GM12874 (cell line): ENCODE results near the gene C20orf141.

Source experiments
- TF ChIP-seq, protein P1 (sequence below): IDR thresholded peaks from 2 replicates; pipeline ENCODE4 v1.5.1; 2011; ENCODE audit warnings: low read depth, mild to moderate bottlenecking, control low read depth, low read length, moderate library complexity; ENCODE audit not compliant: insufficient read depth

Gene C20orf141

DNA sequence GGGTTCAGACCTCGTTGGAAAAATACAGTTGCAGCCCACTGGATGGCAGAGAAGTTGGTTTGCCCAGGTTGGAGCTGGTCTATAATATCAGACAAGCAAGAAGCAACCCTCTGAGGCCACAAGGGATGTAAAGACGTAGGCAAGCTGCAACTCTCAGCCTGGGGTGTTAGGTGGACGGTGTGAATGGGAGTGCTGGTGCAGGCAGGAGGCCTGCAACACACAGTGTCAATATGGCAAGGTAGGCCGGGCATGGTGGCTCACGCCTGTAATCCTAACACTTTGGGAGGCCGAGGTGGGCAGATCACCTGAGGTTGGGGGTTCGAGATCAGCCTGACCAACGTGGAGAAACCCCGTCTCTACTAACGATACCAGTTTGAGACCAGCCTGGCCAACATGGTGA lies 36.3 kb downstream of the C20orf141 start:
- TF ChIP-seq, protein P1, sequence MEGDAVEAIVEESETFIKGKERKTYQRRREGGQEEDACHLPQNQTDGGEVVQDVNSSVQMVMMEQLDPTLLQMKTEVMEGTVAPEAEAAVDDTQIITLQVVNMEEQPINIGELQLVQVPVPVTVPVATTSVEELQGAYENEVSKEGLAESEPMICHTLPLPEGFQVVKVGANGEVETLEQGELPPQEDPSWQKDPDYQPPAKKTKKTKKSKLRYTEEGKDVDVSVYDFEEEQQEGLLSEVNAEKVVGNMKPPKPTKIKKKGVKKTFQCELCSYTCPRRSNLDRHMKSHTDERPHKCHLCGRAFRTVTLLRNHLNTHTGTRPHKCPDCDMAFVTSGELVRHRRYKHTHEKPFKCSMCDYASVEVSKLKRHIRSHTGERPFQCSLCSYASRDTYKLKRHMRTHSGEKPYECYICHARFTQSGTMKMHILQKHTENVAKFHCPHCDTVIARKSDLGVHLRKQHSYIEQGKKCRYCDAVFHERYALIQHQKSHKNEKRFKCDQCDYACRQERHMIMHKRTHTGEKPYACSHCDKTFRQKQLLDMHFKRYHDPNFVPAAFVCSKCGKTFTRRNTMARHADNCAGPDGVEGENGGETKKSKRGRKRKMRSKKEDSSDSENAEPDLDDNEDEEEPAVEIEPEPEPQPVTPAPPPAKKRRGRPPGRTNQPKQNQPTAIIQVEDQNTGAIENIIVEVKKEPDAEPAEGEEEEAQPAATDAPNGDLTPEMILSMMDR = no peak

DNA sequence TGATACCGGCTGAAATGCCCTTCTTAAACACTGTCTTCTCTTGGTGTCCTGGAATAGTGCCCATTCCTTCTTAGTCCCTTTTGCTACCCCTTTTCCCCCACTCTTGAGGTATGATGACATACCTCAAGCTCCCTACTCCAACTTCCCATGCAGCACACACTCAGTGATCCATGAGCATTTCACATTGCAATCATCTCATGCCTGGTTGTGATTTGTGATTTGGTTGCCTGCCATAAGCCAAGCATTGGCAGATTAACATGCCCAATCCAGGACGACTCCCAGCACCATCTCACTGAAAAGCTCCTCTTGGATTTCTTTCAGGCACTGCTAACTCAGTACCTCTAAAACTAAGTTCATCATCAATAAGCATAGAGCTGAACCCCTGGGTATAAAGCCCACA lies 43.8 kb downstream of the C20orf141 start:
- TF ChIP-seq, protein P1 = no peak

DNA sequence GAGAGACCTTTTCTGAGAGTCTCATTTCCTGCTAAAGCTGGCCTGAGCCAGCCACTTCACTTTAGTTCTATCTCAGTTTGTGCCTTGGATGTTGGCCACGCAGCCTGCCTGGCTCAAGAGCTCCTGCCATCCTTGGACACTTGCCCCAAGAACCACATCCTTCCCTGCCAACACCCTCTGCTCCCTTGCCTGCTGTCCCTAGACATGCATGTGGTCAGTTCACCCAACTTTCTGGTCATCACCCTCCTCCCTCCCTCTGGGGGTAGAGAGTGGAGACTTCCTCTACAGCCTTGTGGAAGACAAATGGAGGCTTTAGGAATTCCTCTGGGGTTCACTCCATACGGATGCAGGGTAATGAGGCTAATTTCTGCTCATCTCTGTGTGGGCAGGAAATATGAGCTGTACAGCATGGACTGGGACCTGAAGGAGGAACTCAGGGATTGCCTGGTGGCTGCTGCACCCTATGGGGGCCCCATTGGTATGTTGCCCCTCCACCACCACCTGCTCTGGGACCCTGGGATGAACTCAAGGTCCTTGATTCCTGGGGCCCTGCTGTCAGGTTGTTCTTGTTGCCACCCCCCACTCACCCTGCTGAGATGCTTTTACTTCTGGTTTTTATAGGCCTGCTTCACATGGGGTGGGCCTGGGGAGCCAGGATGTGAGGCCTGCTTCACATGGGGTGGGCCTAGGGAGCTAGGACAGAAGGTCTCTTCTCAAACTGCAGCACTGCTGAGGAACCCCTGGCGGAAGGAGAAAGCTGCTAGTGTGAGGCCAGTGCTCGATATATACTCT lies 44.7 kb downstream of the C20orf141 start:
- TF ChIP-seq, protein P1 = no peak

DNA sequence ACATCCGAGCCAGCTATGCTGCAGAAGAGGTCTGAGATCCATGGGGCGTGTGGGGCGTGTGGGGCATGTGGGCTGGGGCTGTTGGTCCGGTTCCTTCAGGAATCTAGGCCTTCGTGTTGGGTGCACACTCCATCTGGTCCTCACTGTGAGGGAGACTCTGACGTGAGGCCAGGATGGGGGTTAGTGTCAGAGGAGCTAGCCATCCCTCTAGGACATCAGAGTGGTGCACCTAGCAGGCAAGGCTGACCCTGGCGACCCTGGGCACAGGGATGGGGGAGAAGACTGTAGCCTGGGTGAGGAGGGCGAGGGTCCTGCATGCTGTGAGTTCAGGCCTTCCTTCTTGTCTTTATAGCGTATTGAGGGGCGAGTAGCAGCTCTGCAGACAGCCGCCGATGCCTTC lies 49.8 kb downstream of the C20orf141 start:
- TF ChIP-seq, protein P1 = no peak

DNA sequence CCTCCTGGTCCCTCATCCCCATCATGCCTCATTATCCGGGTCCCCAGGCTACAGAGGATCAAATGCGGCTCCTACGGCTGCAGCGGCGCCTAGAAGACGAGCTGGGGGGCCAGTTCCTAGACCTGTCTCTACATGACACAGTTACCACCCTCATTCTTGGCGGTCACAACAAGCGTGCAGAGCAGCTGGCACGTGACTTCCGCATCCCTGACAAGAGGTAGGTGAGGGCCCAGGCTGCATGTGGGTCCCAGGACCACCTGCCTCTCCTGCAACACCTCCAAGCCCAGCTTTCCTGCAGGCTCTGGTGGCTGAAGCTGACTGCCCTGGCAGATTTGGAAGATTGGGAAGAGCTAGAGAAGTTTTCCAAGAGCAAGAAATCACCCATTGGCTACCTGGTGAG lies 50.3 kb downstream of the C20orf141 start:
- TF ChIP-seq, protein P1 = no peak
